Urothelium cell line (cell line): ENCODE data around the gene FARP1.
"Not testable (repeated sequence)": the region's sequence is repeated elsewhere in the genome, so short reads cannot be mapped to it uniquely, and the experiment has no call there.

Experiments
- DNase-seq: peaks from one replicate; pipeline ENCODE4 v3.0.0; 2011; ENCODE audit warnings: low spot score, mixed read lengths
- FAIRE-seq: peaks from 2 replicates; lab custom pipeline; 2011; peaks lifted over from hg19 to GRCh38; lab: Jason Lieb, UNC

FARP1 gene

DNA sequence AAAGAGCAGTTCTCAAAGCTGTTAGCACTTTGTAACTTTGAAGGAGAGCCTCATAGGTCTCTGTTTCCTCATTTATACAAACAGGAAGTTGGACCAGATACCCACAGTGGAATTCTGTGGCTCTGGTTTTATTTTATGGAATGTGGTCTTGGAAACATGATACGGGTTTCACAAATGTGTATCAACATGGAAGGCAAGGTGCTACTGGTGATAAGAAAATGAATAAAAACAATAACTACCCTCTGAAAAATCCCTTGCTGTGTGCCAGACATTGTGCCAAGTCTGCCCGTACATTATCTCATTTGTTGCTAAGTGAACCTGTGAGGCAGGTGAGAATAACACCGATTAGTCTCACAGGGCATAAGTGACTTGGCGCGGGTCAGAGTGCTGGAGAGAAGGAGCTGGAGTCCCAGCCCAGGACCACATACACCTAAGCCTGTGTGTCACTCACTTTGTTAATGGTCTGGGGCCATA, 79.2 kb downstream of the FARP1 start:
- FAIRE-seq: no peak

DNA sequence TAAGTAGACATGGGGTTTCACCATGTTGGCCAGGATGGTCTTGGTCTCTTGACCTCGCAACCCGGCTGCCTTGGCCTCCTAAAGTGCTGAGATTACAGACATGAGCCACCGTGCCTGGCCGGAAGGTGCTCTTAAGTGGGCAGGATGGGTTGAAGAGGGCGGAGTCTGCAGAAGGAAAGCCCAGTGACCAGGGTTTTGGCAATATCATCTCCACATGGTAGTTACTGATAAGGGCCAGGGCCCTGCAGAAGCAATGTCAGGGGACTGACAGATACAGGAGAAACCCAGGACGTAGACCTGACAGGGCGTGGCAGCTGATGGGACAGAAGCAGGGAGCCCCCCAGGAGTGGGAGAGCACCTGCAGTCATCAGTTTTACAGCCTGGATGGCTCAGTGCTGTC, 79.9 kb downstream of the FARP1 start:
- no peak for DNase-seq
- no peak for FAIRE-seq

More for the DNA sequence above, 79.2 kb downstream of the FARP1 start:
- no peak for DNase-seq

DNA sequence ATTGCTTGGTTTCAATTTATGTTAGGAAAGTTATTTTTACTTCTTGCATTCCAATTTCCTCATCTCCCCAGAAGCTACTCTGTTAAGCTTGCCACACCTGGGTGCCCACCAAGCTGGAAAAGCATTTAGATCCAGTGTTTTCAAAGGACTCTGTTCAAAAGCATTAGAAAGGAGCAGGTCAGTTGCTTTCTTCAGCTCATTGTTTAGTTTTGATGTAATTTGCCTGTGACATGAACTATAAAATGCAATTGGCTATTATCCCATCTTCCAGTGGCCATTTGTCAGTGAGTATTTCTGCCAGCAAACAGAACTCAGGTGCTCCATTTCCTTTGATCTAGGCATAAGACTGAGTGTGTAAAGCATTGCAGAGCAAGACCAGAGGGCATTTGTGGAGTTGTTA, 80.8 kb downstream of the FARP1 start:
- FAIRE-seq (no peak), DNase-seq (no peak)

DNA sequence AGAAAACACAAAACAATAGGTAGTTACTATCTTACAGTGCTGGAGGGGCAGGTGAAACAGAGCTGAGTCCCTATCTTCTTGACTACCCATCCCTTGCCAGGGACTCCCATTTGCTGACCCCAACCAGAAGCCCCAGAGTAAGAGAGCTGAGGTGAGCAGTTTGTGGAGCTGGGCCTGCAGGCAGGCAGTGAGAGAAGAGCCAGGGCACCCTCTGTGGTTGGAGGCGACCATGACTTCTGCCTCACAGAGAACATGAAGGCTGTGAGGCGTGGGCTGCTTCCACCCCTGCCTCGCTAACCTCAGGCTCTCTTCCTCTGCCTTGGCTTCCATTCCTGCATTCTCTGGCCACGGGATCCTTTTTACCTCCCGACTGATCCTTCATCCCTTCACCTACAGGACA, 81.7 kb downstream of the FARP1 start:
- FAIRE-seq (no peak), DNase-seq (no peak)

DNA sequence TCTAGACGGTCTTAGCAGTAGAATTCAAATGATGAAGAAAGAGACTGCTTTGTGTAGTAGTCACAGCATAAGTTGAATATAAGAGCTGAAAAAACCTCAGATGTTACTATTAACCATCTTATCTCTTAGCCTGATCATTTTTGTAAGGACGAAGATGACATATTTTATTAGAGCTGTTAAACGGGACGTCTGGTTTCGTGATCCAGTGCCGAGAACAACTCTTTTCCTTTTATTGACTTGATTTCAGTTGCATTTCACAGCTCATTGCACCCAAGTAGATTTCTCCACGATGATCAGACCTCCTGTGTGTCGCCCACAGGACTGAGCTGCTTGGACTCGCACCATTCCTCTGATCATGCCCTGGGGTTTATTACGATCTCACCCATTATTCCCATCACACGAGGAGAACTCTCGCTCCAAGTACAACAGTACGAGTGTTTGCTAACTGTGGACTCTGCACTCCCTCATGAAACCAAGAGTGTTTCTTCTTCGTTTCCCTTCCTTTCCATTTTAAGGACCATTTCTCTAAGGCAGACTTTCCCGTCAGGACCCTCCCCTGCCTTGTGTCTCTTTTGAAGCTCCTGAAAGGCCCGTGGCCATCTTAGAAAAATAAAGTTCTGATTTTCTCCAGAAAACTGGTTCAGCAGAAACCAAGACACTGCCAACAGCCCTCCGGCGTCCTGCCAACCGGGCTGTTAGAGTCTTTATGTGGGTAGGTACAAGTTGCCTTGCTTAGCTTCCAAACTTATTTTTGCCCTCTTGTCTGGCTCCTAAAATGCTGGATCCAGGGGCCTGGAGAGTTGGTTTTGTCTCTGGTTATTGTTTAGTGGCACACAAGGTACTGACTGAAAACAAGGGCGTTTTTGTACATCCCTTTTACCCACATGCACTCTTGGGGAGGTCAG, 82.4 kb downstream of the FARP1 start:
- FAIRE-seq (no peak), DNase-seq (no peak)

DNA sequence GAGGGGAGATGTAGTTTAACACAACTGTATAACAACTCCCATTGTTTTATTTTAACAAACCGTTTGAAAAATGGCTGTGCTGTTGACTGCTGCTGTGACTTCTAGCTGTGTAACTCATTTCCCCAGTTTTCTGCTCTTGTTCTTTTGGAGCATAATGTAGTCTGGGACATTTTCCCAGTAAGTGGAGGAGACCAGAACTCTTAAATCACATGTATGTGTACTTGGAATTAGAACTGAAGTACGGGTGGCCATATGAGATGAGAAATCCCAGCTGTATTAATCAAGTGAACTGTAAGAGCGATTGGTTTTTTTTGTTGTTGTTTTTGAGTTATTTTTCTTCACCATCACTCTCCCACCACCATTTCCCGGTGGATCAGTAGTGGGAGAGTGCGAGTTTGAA, 83.6 kb downstream of the FARP1 start:
- no peak for FAIRE-seq
- no peak for DNase-seq

DNA sequence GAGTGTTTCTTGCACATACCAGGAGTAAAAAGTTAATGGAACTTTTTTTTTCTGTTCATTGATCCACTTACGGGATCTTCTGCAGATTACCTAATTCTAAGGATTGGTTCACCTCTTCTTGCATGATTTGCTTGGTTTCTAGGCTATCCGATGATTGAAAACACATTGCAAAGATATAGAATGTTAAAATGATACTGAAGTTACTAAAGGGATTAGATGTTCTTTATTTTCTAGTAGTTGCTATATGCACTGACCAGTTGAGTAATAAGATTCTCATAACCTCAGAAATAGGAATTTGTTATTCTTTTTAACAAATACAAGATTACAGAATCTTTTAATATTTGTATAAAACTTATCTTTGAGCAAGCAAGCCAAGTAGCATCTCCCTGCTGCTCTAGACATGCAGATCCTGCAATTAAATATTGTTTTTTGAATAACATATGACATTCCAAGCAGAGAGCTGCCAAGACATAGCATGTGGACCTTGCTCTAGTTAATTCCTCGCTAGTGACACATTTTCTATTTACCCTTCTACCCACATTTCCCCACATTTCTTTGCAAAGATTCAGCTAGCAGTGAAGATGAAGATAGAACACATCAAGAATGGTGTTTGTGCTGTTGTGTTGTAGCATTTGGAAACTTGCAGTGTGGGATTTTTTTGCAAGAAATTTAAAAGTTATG, 85.9 kb downstream of the FARP1 start:
- no peak for FAIRE-seq
- no peak for DNase-seq

DNA sequence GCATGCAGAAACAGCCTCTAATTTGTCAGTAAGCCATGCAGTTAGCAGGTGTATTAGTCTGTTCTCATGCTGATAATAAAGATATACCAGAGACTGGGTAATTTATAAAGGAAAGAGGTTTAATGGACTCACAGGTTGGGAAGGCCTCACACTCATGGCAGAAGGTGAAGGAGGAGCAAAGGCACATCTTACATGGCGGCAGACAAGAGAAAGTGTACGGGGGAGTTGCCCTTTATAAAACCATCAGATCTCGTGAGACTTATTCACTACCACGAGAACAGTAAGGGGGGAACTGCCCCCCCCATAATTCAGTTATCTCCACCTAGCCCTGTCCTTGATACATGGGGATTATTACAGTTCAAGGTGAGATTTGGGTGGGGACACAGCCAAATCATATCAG, 87.9 kb downstream of the FARP1 start:
- not testable (repeated sequence) for FAIRE-seq, DNase-seq

DNA sequence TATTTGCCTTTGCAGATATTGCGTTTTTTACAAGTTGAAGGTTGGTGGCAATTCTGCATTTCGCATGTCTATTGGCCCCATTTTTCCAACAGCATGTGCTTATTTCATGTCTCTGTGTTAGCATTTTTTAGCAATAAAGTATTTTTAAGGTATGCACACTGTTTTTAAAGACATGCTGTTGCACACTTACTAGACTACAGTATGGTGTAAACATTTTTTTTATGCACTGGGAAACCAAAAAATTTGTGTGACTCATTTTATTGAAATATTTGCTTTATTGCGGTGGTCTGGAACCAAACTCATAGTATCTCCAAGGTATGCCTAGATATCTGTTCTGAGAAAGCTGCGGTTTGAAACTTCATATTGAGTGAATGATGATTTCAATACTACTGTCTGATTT, 89.6 kb downstream of the FARP1 start:
- no peak for DNase-seq
- no peak for FAIRE-seq

DNA sequence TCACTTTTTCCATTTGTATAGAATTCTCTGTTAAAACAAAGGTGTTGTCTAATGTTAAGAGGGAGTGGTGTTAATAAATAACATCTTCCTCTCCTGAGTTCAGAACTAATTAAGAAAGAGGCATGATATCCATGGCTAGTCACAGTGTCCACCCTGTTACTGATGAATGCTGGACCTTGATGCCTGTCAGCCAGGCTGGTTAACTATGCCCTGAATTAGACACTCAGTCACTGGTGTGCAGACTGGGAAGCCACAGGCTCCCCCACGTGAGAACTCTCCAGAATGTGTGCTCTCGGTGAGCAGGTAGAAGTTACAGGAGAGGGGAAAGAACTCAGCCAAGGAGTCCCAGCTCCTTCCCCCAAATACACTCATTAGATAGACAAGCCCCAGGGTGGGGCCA, 90.2 kb downstream of the FARP1 start:
- FAIRE-seq (no peak), DNase-seq (no peak)

DNA sequence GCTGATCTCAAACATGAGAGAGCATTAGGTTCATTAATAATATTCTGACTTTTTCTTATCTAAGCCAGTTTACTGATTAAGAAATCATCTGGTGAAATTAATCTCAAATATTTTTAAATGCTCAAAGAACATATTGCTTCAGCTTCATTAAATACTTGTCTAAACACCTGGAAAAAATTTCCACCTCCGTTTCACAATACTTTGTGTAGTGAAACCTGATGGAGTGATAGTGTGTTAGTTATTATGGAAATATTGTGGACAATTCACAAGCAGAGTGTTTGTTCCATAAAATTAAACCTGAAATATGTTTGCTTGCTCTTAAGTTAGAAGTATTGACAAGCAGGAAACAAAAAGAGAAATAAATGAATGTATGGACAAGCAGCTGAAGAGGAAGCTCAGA, 91.5 kb downstream of the FARP1 start:
- DNase-seq: no peak
- FAIRE-seq: no peak

DNA sequence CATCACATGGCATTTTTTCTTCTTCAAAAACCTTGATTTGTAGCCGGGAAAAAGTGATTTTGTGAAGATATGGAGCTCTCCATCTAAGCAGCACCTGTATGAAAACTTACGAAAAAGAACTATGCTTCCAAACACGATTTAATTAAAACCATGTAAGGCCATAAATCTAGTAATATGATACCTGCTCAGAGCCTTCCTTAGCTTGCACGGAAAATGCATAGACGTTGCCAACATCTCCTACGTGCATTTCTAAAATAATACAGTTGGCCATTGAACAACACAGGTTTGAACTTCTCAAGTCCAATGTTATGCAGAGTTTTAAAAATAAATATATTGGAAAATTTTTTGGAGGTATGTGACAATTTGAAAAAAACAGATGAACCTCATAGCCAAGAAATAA, 93.3 kb downstream of the FARP1 start:
- DNase-seq: no peak
- FAIRE-seq: no peak

DNA sequence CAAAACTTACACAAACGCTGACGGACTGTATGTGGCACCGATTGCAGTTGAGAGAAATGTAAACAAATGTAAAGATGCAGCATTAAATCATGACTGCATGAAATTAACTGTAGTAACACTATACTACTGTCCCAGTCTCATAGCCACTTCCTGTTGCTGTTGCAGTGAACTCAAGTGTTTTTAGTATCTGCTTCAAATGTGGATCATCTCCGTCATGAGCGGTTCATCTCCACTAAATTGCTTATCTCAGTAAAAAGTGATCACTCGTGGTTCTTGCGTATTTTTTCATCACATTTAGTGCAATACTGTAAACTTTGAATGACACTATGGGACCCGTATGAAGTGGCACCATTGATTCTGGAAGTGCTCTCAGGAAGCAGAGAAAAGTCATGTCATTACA, 94.4 kb downstream of the FARP1 start:
- no peak for FAIRE-seq

DNA sequence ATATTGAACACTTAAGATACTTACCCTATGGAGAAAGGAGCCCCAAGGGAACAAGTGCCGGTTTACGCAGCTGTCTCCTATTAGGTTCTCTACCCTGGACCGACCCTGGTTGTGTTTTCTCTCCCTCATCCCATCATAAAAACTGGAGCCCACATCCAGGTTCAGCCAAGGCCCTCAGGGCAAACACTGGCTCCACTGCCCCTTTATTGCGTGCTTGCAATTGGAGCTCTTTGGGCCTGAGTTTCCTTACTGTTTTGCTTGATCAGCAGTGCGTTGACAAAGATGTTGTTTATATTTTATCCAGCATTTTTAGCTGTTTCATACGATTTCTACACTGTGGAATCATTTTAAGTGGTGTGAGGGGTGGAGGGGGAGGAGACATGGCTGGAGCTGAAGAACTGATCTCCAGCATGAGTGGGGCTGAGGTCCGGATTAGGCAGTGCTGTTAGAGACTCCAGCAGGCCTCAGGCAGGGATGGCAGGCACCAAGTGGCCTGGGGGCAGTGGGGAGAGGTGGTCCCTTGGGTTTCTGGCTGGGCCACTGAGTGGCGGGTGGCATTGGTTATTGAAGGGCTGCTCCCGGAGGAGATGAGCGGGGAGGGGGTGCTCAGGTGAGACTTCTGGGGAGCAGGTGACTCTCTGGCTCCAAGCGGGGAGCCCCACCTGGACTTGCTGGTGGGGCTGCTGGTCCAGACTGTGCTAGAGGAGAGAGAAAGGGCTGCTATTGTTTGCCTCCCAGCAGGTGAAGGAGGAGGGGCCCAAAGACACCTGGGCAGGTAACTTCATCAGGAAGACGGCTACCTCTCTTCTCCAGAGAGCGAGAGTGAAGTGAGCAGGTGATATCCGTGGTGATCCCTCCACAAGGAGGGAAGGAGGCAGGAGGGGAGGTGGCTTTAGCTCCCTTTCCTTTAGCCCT, 96.5 kb downstream of the FARP1 start:
- no peak for FAIRE-seq
- DNase-seq: no peak

More for the DNA sequence above, 94.4 kb downstream of the FARP1 start:
- no peak for DNase-seq

DNA sequence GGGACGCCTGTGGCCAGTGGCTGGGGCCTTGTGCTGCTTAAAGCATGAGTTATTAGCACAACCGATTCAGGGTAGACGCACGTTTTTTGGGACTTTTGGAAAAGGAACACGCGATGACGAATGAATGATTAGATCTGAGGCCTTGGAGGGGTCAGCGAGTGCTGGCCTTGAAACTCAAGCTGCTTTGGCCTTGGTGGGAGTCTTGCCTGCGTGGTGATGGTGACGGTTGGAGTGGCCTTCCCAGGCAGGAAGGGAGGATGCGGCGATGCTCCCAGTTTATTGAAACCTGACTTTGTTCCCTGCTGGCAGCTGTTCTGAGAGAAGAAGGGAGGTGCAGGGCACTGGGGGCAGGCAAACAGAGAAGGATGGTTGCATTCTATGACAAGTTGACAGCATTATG, 97.2 kb downstream of the FARP1 start:
- DNase-seq: no peak
- no peak for FAIRE-seq

DNA sequence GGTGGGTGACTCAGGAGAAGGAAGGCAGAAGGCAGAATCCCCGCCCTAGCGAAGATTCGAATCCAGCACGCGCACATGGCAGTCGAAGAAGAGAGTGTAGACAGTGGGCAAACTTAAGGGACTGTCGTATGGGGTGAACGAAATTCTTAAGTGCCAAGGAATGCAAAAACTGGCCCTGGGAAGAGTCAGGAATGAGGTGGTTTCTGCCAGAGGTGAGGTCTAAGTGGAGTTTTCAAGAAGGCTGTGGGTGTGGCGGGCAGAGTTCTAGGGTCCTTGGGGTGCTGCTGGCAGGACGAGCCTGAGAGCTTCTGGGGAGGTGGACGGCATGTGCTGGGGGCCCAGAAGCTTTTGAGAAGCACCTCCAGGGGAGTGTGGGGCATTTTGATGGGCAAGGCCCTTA, 98.1 kb downstream of the FARP1 start:
- DNase-seq (no peak), FAIRE-seq (no peak)

DNA sequence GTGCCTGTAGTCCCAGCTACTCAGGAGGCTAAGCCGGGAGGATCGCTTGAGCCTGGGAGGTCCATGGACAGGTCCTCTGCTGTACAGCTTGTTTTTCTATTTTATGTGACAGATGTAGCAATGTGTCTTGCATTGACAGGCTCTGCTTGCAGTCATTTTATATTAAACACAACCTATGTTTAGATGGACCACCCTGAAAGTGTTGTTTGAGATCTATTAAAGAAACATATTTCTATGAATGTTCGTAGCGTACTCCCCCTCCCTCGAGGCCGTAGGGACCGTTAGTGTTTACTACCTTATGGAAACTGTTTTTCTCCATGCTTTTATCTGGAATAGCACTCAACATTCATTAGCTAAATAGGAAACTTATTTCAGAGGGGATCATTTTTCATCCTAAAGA, 99.1 kb downstream of the FARP1 start:
- DNase-seq (no peak), FAIRE-seq (no peak)

DNA sequence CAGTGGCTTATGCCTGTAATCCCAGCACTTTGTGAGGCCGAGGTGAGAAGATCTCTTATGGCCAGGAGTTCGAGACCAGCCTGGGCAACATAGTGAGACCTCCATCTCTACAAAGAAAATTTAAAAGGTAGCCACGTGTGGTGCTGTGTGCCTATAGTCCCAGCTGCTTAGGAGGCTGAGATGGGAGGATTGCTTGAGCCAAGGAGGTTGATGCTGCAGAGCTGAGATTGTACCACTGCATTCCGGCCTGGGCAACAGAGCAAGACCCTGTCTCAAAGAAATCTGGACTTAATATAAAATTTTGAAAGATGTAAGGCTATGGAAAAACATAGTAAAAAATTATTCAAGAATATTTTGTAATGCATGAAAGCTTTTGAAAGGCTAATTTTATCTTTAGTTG, 99.5 kb downstream of the FARP1 start:
- FAIRE-seq (no peak), DNase-seq (no peak)

DNA sequence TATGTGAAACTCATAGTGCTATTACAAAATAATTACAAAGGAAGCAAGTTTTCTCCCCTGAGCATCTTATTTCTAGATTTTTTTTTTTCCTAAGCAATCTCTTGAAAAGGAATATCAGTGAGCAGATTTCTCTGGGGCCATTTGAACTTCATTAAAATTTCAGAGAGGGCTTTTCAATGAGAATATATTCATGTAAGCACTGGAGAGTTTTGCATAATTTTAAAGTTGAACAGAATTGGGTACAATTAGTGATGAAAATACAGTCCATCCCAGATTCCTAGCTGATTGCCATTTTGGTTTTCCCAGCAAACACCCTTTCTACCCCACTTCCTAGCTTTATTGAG, 101.0 kb downstream of the FARP1 start:
- DNase-seq: no peak
- no peak for FAIRE-seq

DNA sequence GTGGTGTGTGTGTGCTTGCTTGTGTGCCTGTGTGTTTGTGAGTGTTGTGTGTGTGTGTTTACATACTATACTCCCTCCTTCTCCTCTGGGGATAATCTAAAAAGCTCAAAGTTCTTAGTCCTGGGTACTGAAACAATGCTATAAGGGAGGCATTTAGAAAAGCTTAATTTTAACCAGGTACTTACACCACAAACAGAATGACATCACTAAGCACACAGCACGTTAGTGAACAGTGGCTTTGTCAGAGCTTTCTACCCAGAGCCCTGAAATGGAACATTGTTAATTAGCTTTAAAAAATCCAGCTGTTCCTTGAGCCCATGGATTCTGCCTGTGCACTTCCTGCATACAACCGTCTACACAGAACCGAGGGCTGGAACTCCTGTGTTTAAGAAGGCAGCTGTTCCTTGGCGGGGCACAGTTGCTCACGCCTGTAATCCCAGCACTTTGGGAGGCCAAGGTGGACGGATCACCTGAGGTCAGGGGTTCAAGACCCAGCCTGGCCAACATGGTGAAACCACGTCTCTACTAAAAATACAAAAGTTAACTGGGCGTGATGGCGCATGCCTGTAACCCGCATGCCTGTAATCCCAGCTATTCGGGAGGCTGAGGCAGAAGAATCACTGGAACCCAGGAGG, 103.8 kb downstream of the FARP1 start:
- FAIRE-seq (no peak), DNase-seq (no peak)

DNA sequence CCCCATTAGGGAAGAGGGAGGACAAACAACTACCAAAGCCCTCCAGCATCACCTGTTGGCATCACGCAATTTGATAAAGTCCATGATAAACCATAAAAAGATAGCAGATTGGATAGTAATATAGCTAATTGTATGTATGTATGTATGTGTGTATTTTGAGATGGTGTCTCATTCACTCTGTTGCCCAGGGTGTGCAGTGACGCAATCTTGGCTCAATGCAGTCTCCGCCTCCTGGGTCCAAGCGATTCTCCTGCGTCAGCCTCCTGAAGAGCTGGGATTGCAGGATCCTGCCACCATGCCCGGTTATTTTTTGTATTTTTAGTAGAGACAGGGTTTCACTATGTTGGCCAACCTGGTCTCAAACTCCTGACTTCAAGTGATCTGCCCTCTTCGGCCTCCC, 108.8 kb downstream of the FARP1 start:
- DNase-seq (no peak), FAIRE-seq (no peak)
